T follicular helper cell (primary cell): ENCODE results near the gene MBD6.
A peak's percentile ranks its signal among the peaks of the same experiment; 100 is the strongest.

Experiments used
- DNase-seq: peaks from one replicate; pipeline ENCODE4 v3.0.0-alpha.2; 2020; ENCODE audit warnings: low read depth
- total RNA-seq, 2 experiments: gene quantifications; one replicate each; lab custom pipeline; 2026; lab: John Stamatoyannopoulos, UW

MBD6 gene, protein sequence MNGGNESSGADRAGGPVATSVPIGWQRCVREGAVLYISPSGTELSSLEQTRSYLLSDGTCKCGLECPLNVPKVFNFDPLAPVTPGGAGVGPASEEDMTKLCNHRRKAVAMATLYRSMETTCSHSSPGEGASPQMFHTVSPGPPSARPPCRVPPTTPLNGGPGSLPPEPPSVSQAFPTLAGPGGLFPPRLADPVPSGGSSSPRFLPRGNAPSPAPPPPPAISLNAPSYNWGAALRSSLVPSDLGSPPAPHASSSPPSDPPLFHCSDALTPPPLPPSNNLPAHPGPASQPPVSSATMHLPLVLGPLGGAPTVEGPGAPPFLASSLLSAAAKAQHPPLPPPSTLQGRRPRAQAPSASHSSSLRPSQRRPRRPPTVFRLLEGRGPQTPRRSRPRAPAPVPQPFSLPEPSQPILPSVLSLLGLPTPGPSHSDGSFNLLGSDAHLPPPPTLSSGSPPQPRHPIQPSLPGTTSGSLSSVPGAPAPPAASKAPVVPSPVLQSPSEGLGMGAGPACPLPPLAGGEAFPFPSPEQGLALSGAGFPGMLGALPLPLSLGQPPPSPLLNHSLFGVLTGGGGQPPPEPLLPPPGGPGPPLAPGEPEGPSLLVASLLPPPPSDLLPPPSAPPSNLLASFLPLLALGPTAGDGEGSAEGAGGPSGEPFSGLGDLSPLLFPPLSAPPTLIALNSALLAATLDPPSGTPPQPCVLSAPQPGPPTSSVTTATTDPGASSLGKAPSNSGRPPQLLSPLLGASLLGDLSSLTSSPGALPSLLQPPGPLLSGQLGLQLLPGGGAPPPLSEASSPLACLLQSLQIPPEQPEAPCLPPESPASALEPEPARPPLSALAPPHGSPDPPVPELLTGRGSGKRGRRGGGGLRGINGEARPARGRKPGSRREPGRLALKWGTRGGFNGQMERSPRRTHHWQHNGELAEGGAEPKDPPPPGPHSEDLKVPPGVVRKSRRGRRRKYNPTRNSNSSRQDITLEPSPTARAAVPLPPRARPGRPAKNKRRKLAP
- total RNA-seq = 12.8 to 19.1 reads per million in 2 experiments

DNA sequence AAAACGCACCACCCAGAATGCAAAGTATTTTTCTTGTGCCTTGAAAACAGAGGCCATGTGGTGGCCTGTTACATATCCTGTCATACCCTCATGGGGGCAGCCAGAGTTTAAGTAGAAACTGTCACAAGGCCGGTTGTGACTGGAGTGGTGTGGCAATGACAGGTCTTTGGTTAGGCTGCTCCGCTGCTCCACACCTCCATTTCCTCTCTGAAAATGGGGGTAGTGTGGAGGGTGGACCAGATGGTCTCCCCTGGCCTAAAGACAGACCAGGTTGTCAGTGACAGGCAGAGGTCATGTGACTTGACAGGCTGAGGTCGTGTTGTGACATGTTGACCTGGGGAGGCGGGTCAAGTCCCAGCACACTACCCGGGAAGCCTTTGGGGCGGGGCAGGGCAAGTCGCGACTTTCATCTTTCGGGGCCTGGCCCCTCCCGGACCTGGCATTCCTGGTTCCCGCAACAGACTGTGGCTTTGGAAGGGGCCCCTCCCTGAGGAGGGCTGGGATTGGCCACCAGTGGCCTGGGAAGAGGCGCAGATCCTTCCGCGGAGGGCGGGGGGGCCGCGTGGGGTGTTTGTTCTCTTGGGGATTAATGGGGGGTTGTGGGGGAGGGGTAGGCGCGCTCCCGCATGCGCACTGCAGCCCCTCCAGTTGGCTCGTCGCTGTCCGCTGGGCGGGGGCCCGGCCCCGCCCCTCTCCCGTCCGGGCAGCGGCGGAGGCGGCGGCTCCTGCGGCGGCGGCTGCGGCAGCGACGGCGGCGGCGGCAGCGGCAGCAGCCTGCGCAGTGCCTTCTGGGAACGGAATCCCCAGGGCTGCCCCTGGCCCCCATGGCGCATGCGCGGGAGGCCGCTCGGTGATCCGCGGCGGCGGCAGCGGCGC, at the start of gene MBD6:
TSS of gene MBD6 (plus strand) at position 814 of the 876 bp plus-strand sequence. CDS start 1,480 bp downstream, outside the sequence.
- peak; percentile 86 for DNase-seq

DNA sequence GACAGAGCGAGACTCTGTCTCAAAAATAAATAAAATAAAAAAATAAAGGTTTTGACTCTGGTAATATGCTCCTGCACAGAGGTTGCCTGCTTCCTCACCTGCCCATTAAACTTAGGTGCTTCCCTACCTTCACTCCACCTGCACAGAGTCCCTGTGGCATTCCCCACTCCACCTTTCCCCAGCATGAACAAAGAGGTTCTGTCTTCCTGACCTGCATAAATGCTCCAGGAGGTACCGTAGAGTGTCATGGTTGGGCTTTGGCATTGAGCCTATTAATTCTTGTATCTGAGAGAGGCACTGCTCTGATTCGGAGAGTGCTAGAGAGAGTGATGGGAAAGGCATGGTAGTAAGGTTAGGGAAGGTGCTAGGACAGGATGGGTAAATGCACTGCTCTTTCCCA, 49.2 kb upstream of the MBD6 start:
- no peak for DNase-seq

DNA sequence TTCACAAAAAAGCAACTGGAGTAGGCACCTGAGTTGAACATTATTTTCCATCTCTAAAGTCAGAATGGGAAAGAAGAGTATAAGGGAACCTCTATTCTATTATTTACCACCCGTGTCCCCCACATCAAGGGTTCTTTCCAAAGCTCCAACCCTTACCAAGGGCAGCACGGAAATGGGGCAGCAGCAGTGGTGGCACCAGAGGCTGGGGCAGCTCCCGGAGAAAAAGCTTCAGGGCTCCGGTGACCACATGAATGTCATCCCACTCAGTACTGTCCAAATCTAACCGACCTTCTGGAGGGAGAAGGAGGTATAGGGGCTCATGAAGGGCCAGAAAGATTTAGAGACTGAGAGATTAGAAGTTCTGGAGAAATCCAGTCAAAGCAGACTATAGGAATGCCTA, 48.7 kb upstream of the MBD6 start:
- no peak for DNase-seq

DNA sequence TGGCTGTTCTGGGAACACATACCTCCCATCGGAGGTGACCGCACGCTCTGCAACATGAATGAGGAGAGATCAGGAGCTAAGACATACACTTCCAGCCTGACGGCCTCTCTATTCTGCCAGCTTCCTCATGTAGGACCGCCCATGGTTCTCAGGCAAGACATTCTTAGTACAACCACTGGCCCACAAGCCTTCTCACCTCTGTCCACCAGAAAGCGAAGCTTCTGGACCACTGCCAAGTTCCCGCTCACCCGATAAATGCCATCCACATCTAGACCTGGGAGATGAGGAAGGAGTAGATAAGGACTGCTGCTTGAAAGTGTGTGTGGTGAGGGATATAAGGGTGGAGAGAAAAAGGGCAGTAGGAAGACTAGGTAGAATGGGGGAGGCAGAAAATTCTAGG, 48.2 kb upstream of the MBD6 start:
- no peak for DNase-seq

DNA sequence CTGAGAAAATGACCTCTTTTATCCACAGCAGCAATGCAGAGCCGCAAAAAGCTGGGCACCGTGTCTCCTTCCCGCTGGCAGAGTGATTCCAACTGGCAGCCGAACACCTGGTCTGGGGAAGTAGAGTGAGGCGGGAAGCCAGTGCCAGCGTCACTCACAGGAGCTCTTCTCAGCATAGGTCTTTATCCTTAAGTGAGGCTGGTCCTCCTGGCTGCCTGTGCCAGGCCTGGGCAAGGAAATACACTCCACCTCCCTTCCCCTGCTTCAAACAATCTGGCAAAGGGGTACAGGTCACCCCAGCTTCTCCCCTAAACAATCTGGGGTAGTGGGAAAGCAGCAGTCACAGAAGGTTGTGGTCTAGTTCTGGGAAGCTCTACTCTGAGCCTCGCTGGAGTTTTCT, 47.8 kb upstream of the MBD6 start:
- DNase-seq = no peak

DNA sequence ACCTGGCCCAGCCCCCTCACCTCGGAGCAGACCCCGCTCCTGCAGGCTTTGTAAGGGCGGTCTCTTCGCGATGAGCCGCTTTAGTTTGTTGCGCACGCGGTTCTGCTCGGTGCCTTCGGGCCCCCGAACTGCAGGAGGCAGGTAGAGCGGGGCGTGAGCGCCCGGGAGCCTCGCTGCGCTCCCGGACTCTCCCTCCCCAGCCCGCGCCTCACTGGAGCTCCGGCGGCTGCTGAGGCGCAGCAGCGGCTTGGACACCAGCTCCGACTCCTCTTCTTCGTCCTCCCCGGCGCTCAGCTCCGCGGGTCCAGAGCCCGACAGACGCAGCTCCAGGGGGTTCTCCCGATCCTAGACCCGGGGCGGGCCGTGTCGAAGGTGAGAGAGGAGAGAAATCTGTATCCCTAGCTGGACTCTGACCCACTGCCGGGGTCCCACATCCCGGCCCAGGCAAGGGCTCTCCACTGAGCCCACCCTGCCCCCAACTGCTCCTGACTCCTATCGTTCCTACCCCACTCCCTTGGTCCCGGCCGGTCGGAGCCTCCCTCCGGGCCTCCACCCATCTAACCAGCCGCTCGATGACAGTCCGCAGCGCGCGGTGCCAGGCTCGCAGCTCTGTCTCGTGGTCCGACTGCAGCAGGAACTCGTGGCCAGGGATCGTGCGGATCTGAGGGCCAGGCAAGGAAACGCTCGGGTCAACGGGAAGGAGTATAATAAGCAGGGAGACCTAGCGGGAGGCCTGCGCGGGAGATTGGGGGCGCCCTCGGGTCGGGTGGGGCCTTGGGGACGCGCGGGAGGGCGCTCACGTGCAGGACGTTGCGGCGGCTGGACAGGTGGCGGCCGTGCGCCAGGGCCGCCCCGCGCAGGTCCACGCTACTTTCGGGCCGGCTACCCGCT, 47.1 kb upstream of the MBD6 start:
- DNase-seq = no peak

DNA sequence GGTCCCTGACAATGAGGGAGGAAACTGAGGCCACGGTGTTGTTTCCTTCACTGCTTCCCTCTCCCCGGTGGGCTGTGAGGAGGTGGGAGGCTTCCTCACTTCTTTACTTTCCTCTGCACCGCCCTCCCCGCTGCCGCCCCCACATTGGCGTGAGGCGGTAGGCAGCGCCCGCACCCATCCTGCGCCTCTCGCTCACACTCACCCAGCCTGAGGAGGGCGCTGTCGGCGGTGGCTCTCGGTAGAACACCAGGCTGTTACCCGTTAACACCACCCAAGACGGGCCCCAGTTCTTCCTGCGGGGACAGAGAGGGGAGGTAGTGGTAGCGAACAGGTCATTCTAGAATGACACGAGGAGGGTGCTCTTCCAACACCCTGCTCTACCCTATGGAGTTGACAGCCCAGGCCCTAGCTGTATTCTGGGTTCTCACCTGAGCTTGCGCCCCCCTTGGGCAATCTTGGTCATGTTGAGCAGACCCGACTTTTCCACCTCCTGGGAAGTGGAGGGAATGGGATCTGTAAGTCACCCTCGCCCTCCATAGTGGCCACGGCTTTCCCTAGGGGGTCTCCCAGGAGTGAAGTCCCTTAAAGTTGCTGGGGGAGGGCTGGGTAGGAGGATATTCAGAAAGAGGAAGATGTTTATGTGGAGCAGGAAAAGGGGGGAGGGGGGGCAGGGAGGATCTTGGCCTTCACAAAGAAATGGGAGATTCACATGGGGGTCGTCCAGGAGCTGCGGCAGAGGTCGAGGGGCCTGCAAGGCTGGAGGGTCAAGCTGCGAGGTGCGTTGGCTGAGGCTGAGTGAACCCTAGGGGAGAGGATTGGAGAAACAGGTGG, 46.2 kb upstream of the MBD6 start:
- DNase-seq = peak; percentile 41

DNA sequence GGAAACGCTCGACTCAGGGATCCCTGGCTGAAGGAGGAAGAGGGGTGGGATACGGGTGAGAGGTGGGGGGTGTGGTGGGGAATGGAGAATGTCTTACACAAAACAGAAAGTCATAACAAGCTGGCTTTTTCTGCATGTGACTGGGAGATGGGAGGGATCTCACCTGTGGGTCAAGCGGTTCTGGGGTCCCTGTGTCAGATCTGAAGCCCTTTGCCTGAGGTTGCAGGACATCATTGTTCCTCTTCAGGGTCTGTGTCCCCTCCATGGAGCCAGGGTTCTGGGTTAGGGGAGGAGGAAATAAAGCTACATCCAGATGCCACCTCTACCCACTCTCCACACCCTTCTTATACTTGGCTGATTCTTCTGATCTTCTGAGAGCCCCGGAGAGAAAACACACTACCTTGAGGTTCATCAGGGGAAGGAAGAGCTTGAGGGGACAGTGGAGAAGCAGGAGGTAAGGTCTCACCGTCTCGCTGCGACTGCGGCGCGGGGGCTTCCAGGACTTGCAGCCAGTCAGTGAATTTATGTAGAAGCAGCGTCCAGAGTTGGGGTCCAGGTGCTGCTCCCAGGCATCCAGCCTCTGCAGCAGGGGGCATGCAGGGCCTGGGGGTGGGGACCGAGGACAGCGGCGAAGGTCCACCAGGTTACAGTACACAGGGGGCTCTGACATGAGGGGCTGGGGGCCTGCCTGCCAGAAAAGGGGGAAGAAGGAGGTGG, 45.5 kb upstream of the MBD6 start:
- DNase-seq = no peak

DNA sequence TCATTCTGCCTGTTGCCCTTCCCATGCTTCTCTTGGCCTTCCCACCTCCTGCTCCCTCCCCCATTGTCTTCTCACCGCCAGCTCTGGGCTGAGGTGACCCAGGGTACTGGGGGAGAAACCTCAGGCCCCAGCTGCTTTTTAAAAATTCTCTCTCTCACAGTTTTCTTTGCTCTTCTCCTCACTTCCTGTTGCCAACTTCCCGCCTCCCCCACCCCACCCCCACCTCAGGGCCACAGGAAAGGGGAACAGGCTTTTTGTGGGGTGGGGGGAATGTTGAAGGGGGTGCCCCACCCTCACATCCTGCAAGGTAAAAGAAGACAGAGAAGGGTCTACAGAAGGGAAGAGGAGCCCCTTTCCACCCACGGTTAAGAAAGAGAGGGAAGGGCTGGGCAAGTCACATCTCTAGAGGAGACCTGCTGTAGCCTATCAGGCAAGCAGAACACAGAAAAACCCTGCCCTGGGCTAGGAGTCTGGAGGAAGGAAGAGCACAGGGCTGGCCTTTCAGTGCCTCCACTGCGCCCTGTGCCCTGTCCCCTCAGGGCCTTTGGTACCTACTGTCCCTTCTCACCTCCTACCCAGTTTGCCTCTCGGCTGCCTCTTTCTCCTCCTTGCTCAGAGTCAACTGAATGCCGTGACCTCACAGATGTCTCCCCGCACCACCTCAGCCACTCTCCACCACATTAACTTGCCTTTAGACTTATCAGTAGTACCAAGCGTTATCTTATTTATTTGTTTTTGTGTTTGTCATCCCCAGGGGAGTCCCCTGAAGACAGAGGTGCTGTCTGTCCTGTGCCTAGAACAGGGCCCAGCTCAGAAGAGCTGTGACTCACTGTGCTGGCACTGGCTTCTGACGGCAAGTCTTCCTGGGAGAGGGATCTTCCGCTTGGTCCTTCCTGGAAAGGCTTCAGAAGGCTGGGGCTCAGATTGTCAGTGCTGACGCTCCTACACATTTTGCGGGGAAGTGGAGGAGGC, 44.6 kb upstream of the MBD6 start:
- peak; percentile 58 for DNase-seq

DNA sequence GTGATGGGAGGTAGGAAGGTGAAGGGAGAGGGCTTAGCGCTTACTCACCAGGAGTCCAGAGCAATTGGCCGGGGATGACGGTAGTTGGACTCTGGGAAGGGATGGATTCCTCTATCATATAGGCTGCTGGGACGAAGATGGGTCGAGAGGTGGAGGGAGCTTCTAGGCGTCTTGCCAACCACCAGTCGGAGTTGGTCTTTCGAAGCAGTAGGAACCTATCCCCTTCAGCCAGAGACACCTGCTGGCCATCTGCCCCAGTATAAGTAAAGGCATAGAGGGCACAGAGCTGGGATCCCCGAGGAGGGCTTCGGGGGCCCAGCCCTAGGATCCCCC, 43.6 kb upstream of the MBD6 start:
- no peak for DNase-seq

DNA sequence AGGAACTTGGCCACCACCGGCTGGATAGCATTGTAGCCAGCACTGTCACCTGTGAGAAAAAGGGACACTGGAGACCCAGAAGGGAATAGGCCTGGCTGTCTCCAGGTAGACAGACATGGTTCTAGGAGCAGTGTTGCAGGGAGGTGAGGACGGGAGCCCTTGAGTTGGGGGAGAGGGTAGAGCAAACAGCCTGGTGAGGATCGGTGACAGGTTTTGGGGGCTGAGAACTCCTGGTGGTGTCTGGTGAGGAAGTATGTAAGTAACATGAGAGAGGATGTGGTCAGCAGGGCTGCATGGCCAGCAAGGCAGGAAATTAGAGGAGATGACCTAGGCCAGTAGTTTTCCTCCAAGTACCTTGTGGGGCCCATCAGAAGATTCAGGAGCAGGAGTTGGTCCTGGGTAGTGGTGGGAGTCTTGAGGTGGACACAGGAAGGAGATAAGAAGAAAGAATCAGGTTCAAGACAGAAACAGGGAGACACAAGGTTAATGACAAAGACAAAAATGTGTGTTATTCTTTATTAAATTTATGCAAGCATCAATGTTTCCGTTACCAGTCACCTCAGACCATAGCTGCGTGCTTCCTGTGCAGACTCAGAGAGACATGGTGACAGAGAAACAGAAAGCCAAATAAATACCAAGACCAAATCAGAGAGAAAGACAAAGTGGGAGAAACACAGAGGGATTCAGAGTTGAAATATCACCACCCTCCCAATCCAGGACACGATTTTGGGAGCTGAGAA, 43.1 kb upstream of the MBD6 start, which contains the start of gene ARHGAP9:
TSS of gene ARHGAP9 (minus strand) at position 491 of the 740 bp plus-strand sequence. CDS start at position 31, 460 bp downstream.
- peak; percentile 61 for DNase-seq

DNA sequence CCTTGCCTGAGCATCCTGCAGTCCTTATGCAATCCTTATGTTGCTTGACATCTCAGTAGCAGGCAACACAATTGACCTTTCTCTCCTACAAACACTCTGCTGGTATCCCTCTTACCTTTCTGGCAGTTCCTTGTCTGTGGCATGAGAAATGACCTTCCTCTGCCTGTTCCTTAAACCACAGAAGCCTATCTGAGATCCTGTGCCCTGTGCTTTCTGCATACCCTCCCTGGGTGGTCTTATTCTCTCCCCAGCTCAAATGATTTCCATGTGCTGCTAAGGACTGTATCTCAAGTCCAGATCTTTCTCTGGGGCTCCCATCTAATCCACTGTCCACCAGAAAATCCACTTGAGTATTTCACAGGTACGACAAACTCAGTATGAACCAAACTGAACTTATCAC, 41.0 kb upstream of the MBD6 start:
- no peak for DNase-seq

DNA sequence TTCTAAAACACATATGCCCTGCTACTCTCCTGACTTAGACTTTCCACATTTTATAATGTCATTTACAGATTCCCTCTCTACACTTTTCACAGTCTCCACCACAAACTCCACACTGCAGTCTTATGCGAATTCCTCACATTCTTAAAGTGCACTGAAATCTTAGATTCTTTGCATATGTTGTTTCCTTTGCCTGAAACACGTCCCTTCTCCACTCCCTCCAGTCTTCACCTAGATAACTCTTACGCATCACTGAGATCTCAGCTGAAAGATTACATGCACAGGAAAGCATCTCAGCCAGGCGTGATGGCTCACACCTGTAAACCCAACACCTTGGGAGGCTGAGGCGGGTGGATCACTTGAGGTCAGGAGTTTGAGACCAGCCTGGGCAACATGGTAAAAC, 39.2 kb upstream of the MBD6 start:
- no peak for DNase-seq

DNA sequence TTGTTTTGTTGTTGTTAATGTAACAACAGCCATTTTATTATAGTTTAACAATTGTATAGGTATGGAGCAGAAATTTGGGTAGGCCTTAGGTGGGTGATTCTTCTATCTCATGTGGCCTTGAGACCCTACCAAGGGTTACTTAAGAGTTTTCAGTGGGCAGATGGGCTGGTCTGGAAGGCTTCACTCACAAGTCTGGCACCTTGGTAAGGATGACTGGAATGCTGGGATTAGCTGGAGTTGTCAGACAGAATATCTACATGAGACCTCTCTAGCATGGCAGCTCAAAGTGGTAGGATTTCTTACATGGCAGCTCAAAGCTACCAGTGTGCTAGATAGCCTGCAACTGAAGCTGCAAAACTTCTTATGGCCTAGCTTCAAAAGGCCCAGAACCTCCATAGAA, 36.9 kb upstream of the MBD6 start:
- DNase-seq = no peak

DNA sequence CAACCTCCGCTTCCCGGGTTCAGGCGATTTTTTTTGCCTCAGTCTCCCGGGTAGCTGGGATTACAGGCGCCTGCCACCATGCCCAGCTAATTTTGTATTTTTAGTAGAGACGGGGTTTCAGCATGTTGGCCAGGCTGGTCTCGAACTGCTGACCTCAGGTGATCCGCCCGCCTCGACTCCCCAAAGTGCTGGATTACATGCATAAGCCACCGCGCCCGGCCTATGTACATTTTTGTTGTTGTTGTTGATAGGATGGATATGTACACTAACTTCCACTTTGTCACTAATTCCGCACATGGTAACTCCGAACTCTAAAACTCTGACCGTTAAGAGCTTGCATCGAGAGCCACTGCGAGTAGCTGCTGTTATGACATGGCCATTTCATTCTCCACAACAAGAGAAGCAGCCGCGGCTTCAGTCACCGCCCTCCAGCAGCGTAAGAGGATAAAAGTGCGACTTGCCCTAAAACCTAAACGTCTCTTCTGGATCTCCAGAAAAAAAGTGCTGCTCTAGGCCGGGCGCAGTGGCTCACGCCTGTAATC, 35.5 kb upstream of the MBD6 start:
- DNase-seq = no peak

DNA sequence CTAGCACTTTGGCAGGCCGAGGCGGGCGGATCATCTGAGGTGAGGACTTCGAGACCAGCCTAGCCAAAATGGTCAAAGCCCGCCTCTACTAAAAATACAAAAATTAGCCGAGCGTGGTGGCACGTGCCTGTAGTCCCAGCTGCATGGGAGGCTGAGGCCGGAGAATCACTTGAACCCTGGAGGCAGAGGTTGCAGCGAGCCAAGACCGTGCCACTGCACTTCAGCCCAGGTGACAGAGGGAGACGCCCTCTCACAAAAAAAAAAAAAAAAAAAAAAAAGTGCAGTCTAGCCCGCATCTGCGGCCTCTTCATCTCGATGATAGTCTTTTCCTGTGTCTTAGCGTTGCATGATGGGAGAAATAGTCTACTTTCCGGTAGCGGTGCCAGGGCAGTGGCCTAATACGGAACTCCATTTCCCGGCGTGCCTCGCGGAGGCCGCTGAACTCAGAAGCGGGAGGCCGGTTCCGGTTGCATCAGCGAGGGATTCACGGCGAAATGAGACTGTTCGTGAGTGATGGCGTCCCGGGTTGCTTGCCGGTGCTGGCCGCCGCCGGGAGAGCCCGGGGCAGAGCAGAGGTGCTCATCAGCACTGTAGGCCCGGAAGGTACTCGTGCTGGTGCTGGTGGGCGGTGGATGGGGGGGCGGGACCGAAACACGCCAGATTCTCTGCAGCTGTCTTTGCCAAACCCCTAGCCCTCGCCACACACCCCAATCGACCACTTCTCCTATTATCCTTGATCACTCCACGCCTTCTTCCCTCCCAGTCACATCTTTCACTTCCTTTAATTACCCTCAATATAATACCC, 34.8 kb upstream of the MBD6 start, which contains the start of gene MARS1:
TSS of gene MARS1 (plus strand) at position 472 of the 805 bp plus-strand sequence. CDS start at position 495, 23 bp downstream.
- peak; percentile 89 for DNase-seq
